GM18907 (cell line): ENCODE data around the gene RRAGB.
"Not testable (repeated sequence)": the region's sequence is repeated elsewhere in the genome, so short reads cannot be mapped to it uniquely, and the experiment has no call there.

Experiments
- ATAC-seq: cut with Tn5 transposase; IDR thresholded peaks from one replicate; pipeline ENCODE4 v1.9.1; 2021; ENCODE audit warnings: mild to moderate bottlenecking, moderate library complexity; ENCODE audit not compliant: unreplicated experiment

The RRAGB gene

DNA sequence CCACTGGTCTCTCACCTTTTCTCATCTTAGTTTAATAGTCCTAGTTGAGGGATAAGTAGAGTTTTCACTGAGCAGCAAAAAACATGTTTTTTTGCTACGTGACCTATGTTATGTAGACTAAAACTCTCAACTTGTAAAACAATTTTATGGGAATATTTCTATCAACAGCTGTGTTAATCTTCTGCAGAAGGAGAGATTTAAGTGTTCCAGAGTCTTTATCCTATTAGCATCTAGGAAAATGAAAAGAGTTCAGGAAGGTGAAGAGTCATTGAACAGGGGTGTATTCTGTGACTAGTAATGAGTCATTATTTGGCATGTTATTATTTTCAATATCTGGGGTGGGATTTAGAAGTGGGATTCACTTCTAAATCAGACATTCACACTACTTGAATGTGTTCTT lies 41.9 kb downstream of the RRAGB start:
- ATAC-seq: no peak

DNA sequence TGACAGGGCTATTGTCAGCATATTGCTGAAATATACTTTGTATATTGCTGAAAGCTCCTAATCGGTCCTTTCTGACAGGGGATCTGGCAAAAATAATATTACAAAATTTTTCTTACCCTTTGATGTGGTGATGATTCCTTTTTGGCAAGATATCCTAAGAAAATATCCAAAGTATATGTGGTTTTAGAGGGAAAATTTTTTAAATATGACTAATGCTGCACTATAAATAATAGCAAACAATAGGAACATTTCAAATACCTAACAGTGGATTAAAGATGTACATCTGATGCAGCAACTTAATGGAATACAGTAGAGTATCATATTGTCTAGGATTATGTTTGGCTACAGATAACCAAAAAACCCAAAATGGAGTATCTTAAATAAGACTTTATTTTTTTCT lies 49.6 kb downstream of the RRAGB start:
- ATAC-seq: no peak

DNA sequence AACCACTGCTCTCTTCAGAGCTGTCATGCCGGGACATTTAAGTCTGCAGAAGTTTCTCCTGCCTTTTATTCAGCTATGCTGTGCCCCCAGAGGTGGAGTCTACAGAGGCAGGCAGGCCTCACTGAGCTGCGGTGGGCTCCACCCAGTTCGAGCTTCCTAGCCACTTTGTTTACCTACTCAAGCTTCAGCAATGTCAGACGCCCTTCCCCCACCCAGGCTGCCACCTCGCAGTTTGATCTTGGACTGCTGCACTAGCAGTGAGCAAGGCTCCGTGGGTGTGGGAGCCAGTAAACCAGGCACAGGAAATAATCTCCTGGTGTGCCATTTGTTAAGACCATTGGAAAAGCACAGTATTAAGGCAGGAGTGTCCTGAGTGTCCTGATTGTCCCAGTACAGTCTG lies 56.9 kb downstream of the RRAGB start:
- ATAC-seq: not testable (repeated sequence)

DNA sequence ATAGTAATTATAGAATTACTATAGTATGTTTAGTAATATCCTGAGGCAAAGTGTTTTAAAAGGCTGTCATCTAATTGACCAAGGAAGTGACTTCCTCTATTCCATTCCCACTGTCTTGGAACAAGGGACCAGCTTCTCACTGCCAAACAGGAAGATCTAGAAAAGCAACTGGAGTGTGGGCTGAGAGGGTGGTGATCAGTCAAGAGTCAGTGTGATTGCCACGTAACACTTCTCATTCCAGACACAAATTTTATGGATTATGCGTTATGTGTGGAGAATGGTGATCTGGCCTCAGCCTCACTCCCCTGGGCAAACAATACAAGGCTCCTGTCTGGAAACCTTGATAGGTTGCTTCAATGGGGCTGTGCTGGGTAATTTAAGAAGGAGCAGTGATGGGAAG lies 60.0 kb downstream of the RRAGB start:
- ATAC-seq: no peak

DNA sequence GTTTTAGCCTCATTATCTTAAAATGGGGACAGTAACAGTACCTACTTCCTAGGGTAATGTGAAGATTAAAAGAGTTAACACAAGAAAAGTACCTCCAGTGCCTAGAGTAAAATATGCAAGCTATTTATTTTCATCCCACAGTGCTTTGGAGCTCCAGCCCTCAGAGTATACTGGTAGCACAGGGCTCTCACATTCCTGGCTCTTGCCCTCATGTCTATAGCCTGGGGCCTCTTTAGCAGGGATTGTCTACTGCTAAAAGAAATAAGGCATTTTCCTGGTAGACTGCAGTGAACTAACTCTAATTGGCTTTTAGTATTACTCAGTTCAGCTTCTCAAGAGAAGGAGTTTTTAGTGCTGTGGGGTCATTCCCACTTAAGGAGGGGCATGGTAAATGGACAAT lies 60.8 kb downstream of the RRAGB start:
- ATAC-seq: no peak

DNA sequence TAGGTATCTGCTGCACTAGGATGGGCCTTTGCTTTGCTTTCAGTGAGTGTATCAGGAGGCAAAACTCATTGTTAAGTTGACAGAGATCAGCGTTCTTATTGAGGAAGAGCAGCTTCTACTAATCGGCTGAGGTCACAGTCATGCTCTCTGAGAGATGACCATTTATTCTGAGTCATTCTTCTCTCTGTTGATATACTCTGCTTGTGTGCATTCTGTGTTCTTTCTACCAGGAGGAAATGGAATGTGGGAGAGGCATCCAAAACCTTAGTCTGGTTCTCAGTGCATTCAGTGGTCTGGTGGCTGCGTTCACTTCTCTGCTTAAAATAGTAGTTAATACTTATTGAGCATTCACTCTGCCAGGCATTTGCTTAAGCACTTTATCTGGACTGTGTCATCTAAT lies 66.2 kb downstream of the RRAGB start:
- ATAC-seq: no peak

DNA sequence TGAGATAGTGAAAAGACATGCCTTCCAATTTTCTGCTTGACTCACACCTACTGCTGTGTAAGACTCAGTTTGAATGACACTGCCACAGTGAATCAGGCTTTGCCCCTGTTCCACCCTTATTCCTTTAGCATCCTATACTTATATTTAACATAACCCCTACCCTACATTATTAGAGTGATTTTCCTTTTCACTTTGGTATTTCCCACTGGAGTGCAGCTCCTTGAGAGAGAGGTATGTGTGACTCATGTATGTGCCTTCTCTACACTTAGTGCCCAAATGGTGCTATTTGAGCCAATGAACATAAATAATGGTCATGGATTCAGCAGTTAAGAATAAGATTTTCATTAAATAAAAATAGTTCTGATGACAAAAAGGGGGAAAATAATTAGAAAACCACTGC lies 69.5 kb downstream of the RRAGB start:
- ATAC-seq: no peak

DNA sequence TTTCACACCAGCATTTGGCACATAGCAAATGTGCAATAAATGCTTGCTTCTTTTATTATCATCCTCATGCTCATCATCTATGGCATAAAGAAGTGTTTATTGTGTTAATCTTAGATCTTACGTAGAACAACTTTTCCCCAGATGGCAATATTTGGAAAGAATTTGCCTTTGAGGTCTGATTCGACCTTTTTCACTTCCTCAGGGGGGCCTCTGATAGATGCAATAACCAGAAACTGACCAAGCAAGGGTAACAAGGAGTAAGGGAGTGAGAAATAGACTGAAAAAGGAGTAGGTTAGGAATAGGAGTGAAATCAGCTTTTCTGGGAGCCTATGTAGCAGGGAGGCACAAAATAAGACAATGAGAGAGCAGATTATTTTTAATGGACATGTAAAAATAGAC lies 70.2 kb downstream of the RRAGB start:
- no peak for ATAC-seq

DNA sequence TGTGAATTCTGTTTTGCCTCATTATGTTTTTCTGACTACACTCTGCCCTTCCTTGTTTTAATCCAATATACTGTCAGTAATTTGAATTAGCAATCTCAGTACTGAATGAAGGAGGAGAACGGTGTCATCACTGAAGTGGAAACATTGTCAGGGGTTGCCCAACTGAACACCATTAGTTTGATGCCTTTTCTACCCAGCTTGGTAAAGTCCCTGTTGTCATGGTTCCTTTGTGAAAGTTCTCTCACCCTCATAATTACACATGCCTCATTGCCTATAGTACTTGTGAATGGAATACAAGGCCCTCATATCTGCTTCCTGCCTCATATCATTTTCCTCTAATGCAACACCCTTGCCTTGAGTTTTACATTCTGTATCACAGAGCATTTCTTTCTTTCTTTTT lies 76.9 kb downstream of the RRAGB start:
- peak; percentile 99 for ATAC-seq

DNA sequence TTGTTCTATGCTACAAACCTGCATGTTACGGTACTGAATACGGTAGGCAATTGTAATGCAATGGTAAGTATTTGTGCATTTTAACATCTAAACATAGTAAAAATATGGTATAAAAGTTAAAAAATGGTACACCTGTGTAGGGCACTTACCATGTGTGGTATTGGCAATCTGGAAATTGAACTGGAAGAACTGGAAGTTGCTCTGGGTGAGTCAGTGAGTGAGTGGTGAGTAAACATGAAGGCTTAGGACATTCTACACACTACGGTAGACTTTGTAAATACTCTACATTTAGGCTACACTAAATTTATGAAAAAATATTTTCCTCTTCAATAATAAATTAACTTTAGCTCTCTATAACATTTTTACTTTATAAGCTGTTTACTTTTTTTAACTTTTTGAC lies 78.9 kb downstream of the RRAGB start:
- ATAC-seq: no peak

DNA sequence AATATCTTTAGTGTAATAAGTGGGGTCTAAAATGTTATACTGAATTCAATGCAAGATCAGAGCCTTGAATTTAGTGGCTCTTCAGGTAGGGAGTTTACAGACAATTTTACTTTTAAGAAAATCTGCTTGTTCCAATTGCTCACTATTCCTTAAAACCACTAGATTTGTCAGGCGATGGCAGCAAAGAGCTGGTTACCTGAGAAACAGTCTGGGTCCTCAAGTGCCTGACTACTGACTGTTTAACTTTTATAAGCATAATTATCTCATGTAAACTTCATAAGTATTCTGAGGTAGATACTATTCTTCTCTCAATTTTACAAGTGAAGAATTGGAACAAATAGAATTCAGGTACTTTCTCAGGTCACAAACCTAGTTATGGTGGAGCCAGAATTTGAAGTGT lies 84.3 kb downstream of the RRAGB start:
- ATAC-seq: no peak
